SK-N-SH (cell line): ENCODE results near the gene MAP7. TPM values are rescaled to one million over a fixed set of nuclear protein-coding genes. Genes with fewer than 3 reads are reported as not detected.

Experiments used
- CTCF ChIA-PET: fragments of 300-600, 350-600 bp; formaldehyde crosslinking; extraction: SDS; loops from one replicate; lab custom pipeline; 2021; lab: Yijun Ruan, JAX
- POLR2A ChIA-PET: fragments of 350-600 bp; sonication (Branson Sonifier 250); formaldehyde crosslinking; extraction: SDS; loops from one replicate; lab custom pipeline; 2020; ENCODE audit warnings: antibody characterized with exemption, inconsistent platforms; lab: Yijun Ruan, JAX
- DNase-seq: peaks from one replicate; pipeline ENCODE4 v3.0.0; 2012
- H2AFZ ChIP-seq: fragments of 200-600 bp; sonication (generic); 2 replicates; pipeline ENCODE4 v1.8.1; 2016; ENCODE audit warnings: antibody characterized with exemption, mild to moderate bottlenecking, low read depth
- H3F3A ChIP-seq: fragments of 200-600 bp; sonication (generic); replicated peaks from 2 replicates; pipeline ENCODE3; 2016; ENCODE audit warnings: antibody characterized with exemption, mild to moderate bottlenecking; ENCODE audit not compliant: insufficient read depth
- H3K27ac ChIP-seq, 2 experiments: fragments of 200-500 bp in 1 of 2; fragments of 200-600 bp in 1 of 2; sonication (Bioruptor generic) in 1 of 2; sonication (generic), shearing (Covaris generic) in 1 of 2; 2 replicates each; pipeline versions ENCODE4 v1.5.1 to v1.6.1; 2014 to 2016; ENCODE audit warnings: low read depth in 2 of 2, inconsistent platforms in 1 of 2, low read length in 1 of 2, mild to moderate bottlenecking in 1 of 2, mixed read lengths in 1 of 2
- H3K27me3 ChIP-seq: fragments of 200-600 bp; sonication (generic), shearing (Covaris generic); 2 replicates; pipeline ENCODE4 v1.6.1; 2016; ENCODE audit warnings: mixed run types; ENCODE audit not compliant: insufficient read depth
- H3K36me3 ChIP-seq, 2 experiments: fragments of 200-500 bp in 1 of 2; fragments of 200-600 bp in 1 of 2; sonication (Bioruptor generic) in 1 of 2; sonication (generic) in 1 of 2; replicated peaks in 1 of 2; 2 replicates each; pipeline versions ENCODE3 to v1.5.1; 2014 to 2016; ENCODE audit warnings: low read length in 1 of 2, mild to moderate bottlenecking in 1 of 2; ENCODE audit not compliant: insufficient read depth in 2 of 2, control insufficient read depth in 1 of 2
- H3K4me1 ChIP-seq, 2 experiments: fragments of 200-500 bp in 1 of 2; fragments of 200-600 bp in 1 of 2; sonication (Bioruptor generic) in 1 of 2; sonication (generic), shearing (Covaris generic) in 1 of 2; 2 replicates each; pipeline versions ENCODE4 v1.5.1 to v1.6.1; 2014 to 2016; ENCODE audit warnings: low read depth in 1 of 2, low read length in 1 of 2, mixed run types in 1 of 2; ENCODE audit not compliant: insufficient read depth in 2 of 2, control insufficient read depth in 1 of 2
- H3K4me2 ChIP-seq: fragments of 200-600 bp; sonication (generic), shearing (Covaris generic); 2 replicates; pipeline ENCODE4 v1.6.1; 2017; ENCODE audit warnings: mixed run types
- H3K4me3 ChIP-seq, 2 experiments: fragments of 200-500 bp in 1 of 2; fragments of 200-600 bp in 1 of 2; sonication (Bioruptor generic) in 1 of 2; sonication (generic), shearing (Covaris generic) in 1 of 2; 2 replicates each; pipeline versions ENCODE4 v1.5.1 to v1.8.1; 2014 to 2016; ENCODE audit warnings: low read depth in 2 of 2, inconsistent platforms in 1 of 2, low read length in 1 of 2, mild to moderate bottlenecking in 1 of 2, mixed read lengths in 1 of 2, moderate library complexity in 1 of 2
- H3K79me2 ChIP-seq: fragments of 200-600 bp; sonication (generic); 2 replicates; pipeline ENCODE4 v1.8.1; 2017; ENCODE audit warnings: mild to moderate bottlenecking; ENCODE audit not compliant: insufficient read depth
- H3K9ac ChIP-seq: fragments of 200-600 bp; sonication (generic); 2 replicates; pipeline ENCODE4 v1.6.1; 2017; ENCODE audit warnings: mixed run types
- H3K9me2 ChIP-seq: fragments of 200-600 bp; sonication (generic); 2 replicates; pipeline ENCODE4 v1.6.1; 2017; ENCODE audit warnings: mixed run types
- H3K9me3 ChIP-seq: fragments of 200-600 bp; sonication (generic); 2 replicates; pipeline ENCODE4 v1.6.1; 2017; ENCODE audit warnings: mixed run types, mild to moderate bottlenecking, moderate library complexity
- H4K20me1 ChIP-seq: fragments of 200-600 bp; sonication (generic); 2 replicates; pipeline ENCODE4 v1.6.1; 2017; ENCODE audit warnings: mild to moderate bottlenecking, mixed run types; ENCODE audit not compliant: insufficient read depth
- CHD2 ChIP-seq: fragments of 150-350 bp; IDR thresholded peaks from 2 replicates; pipeline ENCODE4 v1.6.1; 2018; ENCODE audit warnings: low read length; ENCODE audit not compliant: partially characterized antibody
- ELF1 ChIP-seq: IDR thresholded peaks from 2 replicates; pipeline ENCODE4 v1.4.0; 2012
- EP300 ChIP-seq, 2 experiments: IDR thresholded peaks; 2 replicates each; pipeline versions ENCODE4 v1.4.0 to v1.6.1; 2012; ENCODE audit warnings: borderline replicate concordance in 1 of 2, low read depth in 1 of 2, low read length in 1 of 2
- GATA2 ChIP-seq: sonication (generic); formaldehyde crosslinking; IDR thresholded peaks from 2 replicates; pipeline ENCODE4 v1.5.0; 2020; ENCODE audit warnings: mild to moderate bottlenecking, missing genetic modification reagents
- SIN3A ChIP-seq: IDR thresholded peaks from 2 replicates; pipeline ENCODE4 v1.6.1; 2012; ENCODE audit warnings: low read depth, mild to moderate bottlenecking, low read length, moderate library complexity, borderline replicate concordance
- SMC3 ChIP-seq: IDR thresholded peaks from 2 replicates; pipeline ENCODE4 v1.6.1; 2012; ENCODE audit warnings: low read depth, low read length, improper control_type of control experiment
- TCF12 ChIP-seq: IDR thresholded peaks from 2 replicates; pipeline ENCODE4 v1.4.0; 2012
- TEAD4 ChIP-seq: IDR thresholded peaks from 2 replicates; pipeline ENCODE4 v1.4.0; 2012; ENCODE audit warnings: mild to moderate bottlenecking, borderline replicate concordance; ENCODE audit not compliant: insufficient read depth
- WGBS: methylation state at CpG from one replicate; pipeline ENCODE4 v1.1.6; 2017; ENCODE audit warnings: low lambda C conversion rate; 5-methylcytosine and 5-hydroxymethylcytosine counted together
- polyA plus RNA-seq, 3 experiments: library from polyadenylated mRNA; depleted of rRNA; stranded (reverse); fragments of >200 nt; gene quantifications; 2 replicates each; pipeline ENCODE4 v1.2.3, GENCODE V29; 2012
- TF ChIP-seq, protein P1 (sequence below): fragments of 150-350 bp; IDR thresholded peaks from 2 replicates; pipeline ENCODE4 v1.6.1; 2016; ENCODE audit warnings: mild to moderate bottlenecking, low read depth, low read length
- TF ChIP-seq, protein P2 (sequence below): fragments of 150-350 bp; IDR thresholded peaks from 2 replicates; pipeline ENCODE4 v1.6.1; 2017; ENCODE audit warnings: antibody characterized with exemption, low read length, low read depth, borderline replicate concordance

The MAP7 gene
- polyA plus RNA-seq, 1 of the 3 experiments (the other 2 are of a cell fraction), result 0.76 TPM

DNA sequence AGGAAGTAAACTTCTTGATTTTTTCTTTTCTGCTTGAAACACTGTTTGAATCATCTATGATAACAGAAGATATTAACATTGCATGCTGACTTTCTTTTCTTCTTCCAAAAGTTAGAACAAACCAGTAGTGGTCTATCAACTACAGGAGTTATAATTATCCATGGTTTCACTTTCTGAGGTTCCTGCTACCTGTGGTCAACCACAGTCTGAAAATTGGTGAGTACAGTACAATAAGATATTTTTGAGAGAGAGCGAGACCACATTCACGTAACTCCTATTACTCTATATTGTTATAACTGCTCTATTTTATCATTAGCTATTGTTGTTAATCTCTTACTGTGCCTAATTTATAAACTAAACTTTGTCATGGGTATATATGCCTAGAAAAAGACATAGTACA lies 86.1 kb downstream of the MAP7 start (continued):
- TF ChIP-seq, protein P1, sequence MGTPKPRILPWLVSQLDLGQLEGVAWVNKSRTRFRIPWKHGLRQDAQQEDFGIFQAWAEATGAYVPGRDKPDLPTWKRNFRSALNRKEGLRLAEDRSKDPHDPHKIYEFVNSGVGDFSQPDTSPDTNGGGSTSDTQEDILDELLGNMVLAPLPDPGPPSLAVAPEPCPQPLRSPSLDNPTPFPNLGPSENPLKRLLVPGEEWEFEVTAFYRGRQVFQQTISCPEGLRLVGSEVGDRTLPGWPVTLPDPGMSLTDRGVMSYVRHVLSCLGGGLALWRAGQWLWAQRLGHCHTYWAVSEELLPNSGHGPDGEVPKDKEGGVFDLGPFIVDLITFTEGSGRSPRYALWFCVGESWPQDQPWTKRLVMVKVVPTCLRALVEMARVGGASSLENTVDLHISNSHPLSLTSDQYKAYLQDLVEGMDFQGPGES, result no peak
- TF ChIP-seq CHD2 (no peak), TCF12 (no peak), EP300 (IDR thresholded peaks at IDR 0.05; ENCODE audit: borderline replicate concordance in 1 of 2, low read depth in 1 of 2, low read length in 1 of 2) (no peak), SMC3 (no peak)
- TF ChIP-seq, all 33 proteins: peak for 0

DNA sequence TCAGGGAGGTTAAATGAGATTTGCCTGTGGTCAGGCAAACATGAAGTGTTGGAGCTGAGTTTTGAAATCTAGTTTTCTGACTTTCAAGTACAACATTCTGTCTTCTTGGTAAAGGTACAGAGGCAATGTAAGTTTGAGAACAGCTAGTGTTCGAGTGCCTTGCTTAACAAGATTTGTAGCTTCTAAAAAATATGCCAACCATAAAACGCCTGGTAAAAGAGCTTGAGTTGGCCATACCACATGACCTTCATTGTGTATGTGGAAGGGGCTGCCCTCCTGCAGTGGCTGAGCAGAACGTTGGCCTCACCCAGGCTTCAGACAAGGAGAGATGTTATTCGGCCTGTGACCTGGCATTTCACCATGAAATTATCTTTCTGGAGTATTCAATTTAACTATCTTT lies 86.5 kb downstream of the MAP7 start:
- no peak overlapping the region for H3K4me2 ChIP-seq
- CTCF ChIA-PET, result no interaction called here
- no peak overlapping the region for H2AFZ ChIP-seq
- no peak for DNase-seq
- no peak for TF ChIP-seq GATA2 (CRISPR knock-in tag)
- TF ChIP-seq ELF1, result no peak
- TF ChIP-seq SMC3, result no peak
- no peak for TF ChIP-seq TEAD4
- no peak for TF ChIP-seq SIN3A
- TF ChIP-seq, all 33 proteins: peak for 0
- H3K4me3 ChIP-seq, result no peak overlapping the region
- H3K9me3 ChIP-seq, result no peaks in the 10 kb centered on the region
- POLR2A ChIA-PET, result no interaction called here
- no peak overlapping the region for H3K27ac ChIP-seq
- no peaks in the 10 kb centered on the region; a peak in 2 of 4 replicates for H3K4me1 ChIP-seq
- H3K9me2 ChIP-seq, result no peaks in the 10 kb centered on the region
- WGBS, result 42% methylated on average over 4 of the region's 4 CpGs
- no peaks in the 10 kb centered on the region for H4K20me1 ChIP-seq
- H3K79me2 ChIP-seq, result no peaks in the 10 kb centered on the region
- H3K9ac ChIP-seq, result no peak overlapping the region
- H3F3A ChIP-seq, result no peaks in the 10 kb centered on the region
- no peaks in the 10 kb centered on the region for H3K27me3 ChIP-seq
- H3K36me3 ChIP-seq, result no peaks in the 10 kb centered on the region

DNA sequence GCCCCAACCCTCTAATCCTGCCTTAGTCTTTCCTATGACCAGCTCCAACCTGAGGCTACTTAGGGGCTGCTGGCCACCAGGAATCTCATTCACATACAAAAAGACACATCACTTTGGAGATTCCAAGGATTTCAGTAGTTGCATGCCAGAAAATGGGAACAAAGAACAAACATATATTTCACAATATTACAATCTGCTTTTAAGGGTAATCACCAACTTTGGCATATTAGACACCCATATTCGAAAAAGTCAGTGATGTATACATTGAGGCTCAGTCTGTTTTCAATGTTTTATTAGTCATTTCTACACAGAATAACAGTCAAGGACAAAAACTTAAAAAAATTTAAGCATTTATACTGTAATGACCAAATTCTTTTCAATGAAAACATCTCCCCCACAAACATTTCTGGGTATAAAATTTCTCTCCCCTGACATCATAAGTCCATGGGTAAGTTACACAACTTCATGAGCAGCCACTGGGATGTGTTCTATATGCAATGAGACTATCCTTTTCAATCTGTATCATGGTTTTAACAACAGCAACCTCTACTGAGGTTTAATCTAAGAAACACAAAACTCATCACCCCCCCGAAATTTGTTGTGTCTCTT lies 103.5 kb downstream of the MAP7 start:
- Histone ChIP-seq H3K9me3 (no peaks in the 10 kb centered on the region), H3K27ac (no peak overlapping the region), H3K4me2 (no peak overlapping the region), H3K9ac (no peak overlapping the region), H3K79me2 (no peaks in the 10 kb centered on the region), H3K36me3 (no peaks in the 10 kb centered on the region), H3K27me3 (no peaks in the 10 kb centered on the region), H4K20me1 (no peaks in the 10 kb centered on the region), H3K4me3 (no peak overlapping the region), H3K4me1 (no peaks in the 10 kb centered on the region), H3K9me2 (no peaks in the 10 kb centered on the region), H2AFZ (no peak overlapping the region), H3F3A (no peaks in the 10 kb centered on the region)
- ChIA-PET POLR2A (no interaction called here), CTCF (no interaction called here)
- TF ChIP-seq, protein P1, result no peak
- TF ChIP-seq SIN3A (no peak), CHD2 (no peak), TCF12 (no peak)
- TF ChIP-seq, protein P2, sequence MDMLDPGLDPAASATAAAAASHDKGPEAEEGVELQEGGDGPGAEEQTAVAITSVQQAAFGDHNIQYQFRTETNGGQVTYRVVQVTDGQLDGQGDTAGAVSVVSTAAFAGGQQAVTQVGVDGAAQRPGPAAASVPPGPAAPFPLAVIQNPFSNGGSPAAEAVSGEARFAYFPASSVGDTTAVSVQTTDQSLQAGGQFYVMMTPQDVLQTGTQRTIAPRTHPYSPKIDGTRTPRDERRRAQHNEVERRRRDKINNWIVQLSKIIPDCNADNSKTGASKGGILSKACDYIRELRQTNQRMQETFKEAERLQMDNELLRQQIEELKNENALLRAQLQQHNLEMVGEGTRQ, result no peak
- WGBS, result 26% methylated on average over 2 of the region's 2 CpGs
- DNase-seq, result no peak
